Endothelial cell of umbilical vein (primary cell): ENCODE measurements around the gene KCTD13. TPM values are rescaled to one million over a fixed set of nuclear protein-coding genes. Genes with fewer than 3 reads are reported as not detected.

Experiments used
- BruUV-seq: library from RNA; stranded (reverse); fragments of 400-500 nt; replicated peaks from 2 replicates; lab custom pipeline; 2021; lab: Mats Ljungman, UMichigan
- CTCF ChIA-PET: fragments of 300-600, 350-600 bp; sonication (Branson Sonifier 250); formaldehyde crosslinking; loops from one replicate; lab custom pipeline; 2021; ENCODE audit warnings: antibody characterized with exemption, inconsistent platforms; lab: Charles Lee
- POLR2A ChIA-PET: fragments of 300-600, 350-600 bp; sonication (Branson Sonifier 250); formaldehyde crosslinking; loops from one replicate; lab custom pipeline; 2021; ENCODE audit warnings: antibody characterized with exemption, inconsistent platforms; lab: Charles Lee
- DNase-seq: peaks from one replicate; pipeline ENCODE4 v3.0.0-alpha.2; 2011; ENCODE audit warnings: low read depth, low spot score
- FAIRE-seq: peaks from 2 replicates; lab custom pipeline; 2011; peaks lifted over from hg19 to GRCh38; lab: Jason Lieb, UNC
- H2AFZ ChIP-seq: 2 replicates; pipeline ENCODE4 v1.6.0; 2012; ENCODE audit warnings: low read depth, low read length, control low read depth, inconsistent platforms
- H3K27ac ChIP-seq: 2 replicates; pipeline ENCODE4 v1.5.1; 2011; ENCODE audit warnings: low read depth, mild to moderate bottlenecking, control low read depth, low read length, moderate library complexity; ENCODE audit not compliant: insufficient read depth
- H3K27me3 ChIP-seq, 2 experiments: 2 replicates each; pipeline versions ENCODE4 v1.6.0 to v1.6.1; 2011; ENCODE audit warnings: low read length in 2 of 2, mixed read lengths in 1 of 2; ENCODE audit not compliant: control insufficient read depth in 2 of 2, insufficient read depth in 2 of 2
- H3K36me3 ChIP-seq, 2 experiments: 2 replicates in 1 of 2; 3 replicates in 1 of 2; pipeline ENCODE4 v1.5.1; 2011; ENCODE audit warnings: low read length in 2 of 2, mild to moderate bottlenecking in 1 of 2, moderate library complexity in 1 of 2; ENCODE audit not compliant: control insufficient read depth in 2 of 2, insufficient read depth in 2 of 2; ENCODE audit errors: extremely low read depth in 1 of 2
- H3K4me1 ChIP-seq: 3 replicates; pipeline ENCODE4 v1.5.1; 2011; ENCODE audit warnings: mild to moderate bottlenecking, low read length; ENCODE audit not compliant: control insufficient read depth, insufficient read depth; ENCODE audit errors: extremely low read depth
- H3K4me2 ChIP-seq: 2 replicates; pipeline ENCODE4 v1.6.1; 2011; ENCODE audit warnings: low read length, control low read depth, mixed read lengths; ENCODE audit not compliant: insufficient read depth
- H3K4me3 ChIP-seq, 3 experiments: fragments of 200-600 bp in 1 of 3; sonication (generic), shearing (Covaris generic) in 1 of 3; replicated peaks in 1 of 3; 2 replicates each; pipeline ENCODE4 v1.5.1; 2011 to 2016; ENCODE audit warnings: control low read depth in 3 of 3, low read length in 3 of 3, mild to moderate bottlenecking in 2 of 3, inconsistent platforms in 1 of 3, low read depth in 1 of 3, moderate library complexity in 1 of 3; ENCODE audit not compliant: insufficient read depth in 1 of 3
- H3K79me2 ChIP-seq: 2 replicates; pipeline ENCODE4 v1.6.0; 2012; ENCODE audit warnings: low read length, inconsistent platforms; ENCODE audit not compliant: control insufficient read depth, insufficient read depth
- H3K9ac ChIP-seq: replicated peaks from 2 replicates; pipeline ENCODE3; 2011; ENCODE audit warnings: low read length, control low read depth; ENCODE audit not compliant: insufficient read depth; ENCODE audit errors: extremely low read depth
- H3K9me1 ChIP-seq: replicated peaks from 3 replicates; pipeline ENCODE4 v1.6.0; 2011; ENCODE audit warnings: mild to moderate bottlenecking, low read length; ENCODE audit not compliant: control insufficient read depth, insufficient read depth; ENCODE audit errors: extremely low read depth
- H3K9me3 ChIP-seq: replicated peaks from 2 replicates; pipeline ENCODE4 v1.5.1; 2012; ENCODE audit warnings: low read length, inconsistent platforms; ENCODE audit not compliant: control insufficient read depth, insufficient read depth
- H4K20me1 ChIP-seq: replicated peaks from 2 replicates; pipeline ENCODE3; 2011; ENCODE audit warnings: mild to moderate bottlenecking, low read length; ENCODE audit not compliant: control insufficient read depth, insufficient read depth; ENCODE audit errors: extremely low read depth
- CTCF ChIP-seq, 2 donors: IDR thresholded peaks; 1 replicate in 1 of 2; 2 replicates in 1 of 2; pipeline ENCODE4 v1.5.1; 2011; ENCODE audit warnings: low read length in 2 of 2, mild to moderate bottlenecking in 2 of 2, moderate library complexity in 2 of 2, control low read depth in 1 of 2, inconsistent platforms in 1 of 2, low read depth in 1 of 2; ENCODE audit not compliant: insufficient read depth in 1 of 2; ENCODE audit errors: extremely low read depth in 1 of 2
- EZH2 ChIP-seq: IDR thresholded peaks from 2 replicates; pipeline ENCODE4 v1.6.1; 2012; ENCODE audit warnings: borderline replicate concordance, low read depth, mild to moderate bottlenecking, moderate library complexity, low read length, inconsistent platforms; ENCODE audit not compliant: severe bottlenecking
- FOS ChIP-seq: IDR thresholded peaks from 2 replicates; pipeline ENCODE4 v1.6.1; 2011; ENCODE audit warnings: mild to moderate bottlenecking, low read length, moderate library complexity, borderline replicate concordance; ENCODE audit not compliant: insufficient read depth
- GATA2 ChIP-seq: IDR thresholded peaks from 2 replicates; pipeline ENCODE4 v1.7.0; 2011; ENCODE audit warnings: low read depth, mild to moderate bottlenecking, moderate library complexity, mixed read lengths, low read length; ENCODE audit not compliant: insufficient read length, insufficient read depth
- JUN ChIP-seq: IDR thresholded peaks from 2 replicates; pipeline ENCODE4 v1.6.1; 2011; ENCODE audit warnings: borderline replicate concordance, low read depth; ENCODE audit not compliant: insufficient read length, insufficient read depth
- MAX ChIP-seq: IDR thresholded peaks from 2 replicates; pipeline ENCODE4 v1.6.1; 2011; ENCODE audit not compliant: insufficient read depth, insufficient read length
- MYC ChIP-seq: IDR thresholded peaks from one replicate; pipeline ENCODE4 v1.6.1; 2011; ENCODE audit warnings: mild to moderate bottlenecking, low read depth, low read length
- POLR2A ChIP-seq: IDR thresholded peaks from 2 replicates; pipeline ENCODE4 v1.6.1; 2012; ENCODE audit warnings: low read depth, mild to moderate bottlenecking, control low read depth, low read length
- POLR2AphosphoS5 ChIP-seq: IDR thresholded peaks from 2 replicates; pipeline ENCODE4 v1.6.1; 2012; ENCODE audit warnings: low read depth, mild to moderate bottlenecking, control low read depth, low read length, moderate library complexity; ENCODE audit not compliant: insufficient read depth
- dilution Hi-C: fragments of 300-500 bp; cut with MboI; formaldehyde crosslinking; loops from one replicate; pipeline ENCODE4 v1.15.0; 2019; ENCODE audit warnings: low sequenced_read_pairs; ENCODE audit not compliant: extremely low pct_ligation_motif_present
- intact Hi-C: fragments of 100-400 bp; cut with micrococcal nuclease; formaldehyde crosslinking; loops from one replicate; pipeline ENCODE4 v1.10.0; 2022
- polyA plus RNA-seq, 4 experiments: library from polyadenylated mRNA; depleted of rRNA in 3 of 4; stranded (reverse) in 3 of 4; unstranded in 1 of 4; fragments of >200 nt; gene quantifications; 2 replicates each; pipeline versions ENCODE4 v1.2.1 to v1.2.3, GENCODE V29; 2011 to 2012; ENCODE audit warnings: missing spikeins in 1 of 4
- total RNA-seq: library from RNA; stranded (reverse); gene quantifications from 2 replicates; pipeline ENCODE4 v1.2.3, GENCODE V29; 2021

The KCTD13 gene
- total and polyA plus RNA-seq, 2 donors (not counting 3 experiments of a cell fraction or from before 2014, with no cell fraction given) = 22.6 to 24.2 TPM

- TF ChIP-seq POLR2A (peak; percentile 51), GATA2 (peak; percentile 58), MYC (no peak), EZH2 (no peak), POLR2AphosphoS5 (peak; percentile 65), MAX (no peak), JUN (no peak), FOS (no peak), CTCF (IDR thresholded peaks at IDR 0.05; ENCODE audit: extremely low read depth in 1 of 2, insufficient read depth in 1 of 2, low read depth in 1 of 2, low read length in 2 of 2) (peak; percentile 53 to 85)
- DNase-seq (peak; percentile 96), FAIRE-seq (peak; percentile 99)
- TSS peak; percentile 38 for BruUV-seq
- H3K79me2 ChIP-seq = peaks cover 14% of the 10 kb centered on the region
- POLR2A ChIA-PET = no interaction called here
- H3K36me3 ChIP-seq = peaks cover 0 to 19% of the 10 kb centered on the region in 2 experiments
- H3K9me3 ChIP-seq = no peaks in the 10 kb centered on the region
- H3K27me3 ChIP-seq = no peaks in the 10 kb centered on the region
- no peaks in the 10 kb centered on the region for H4K20me1 ChIP-seq
- peak within 1 kb of the TSS; percentile 55 to 73 (median 64) for H3K4me3 ChIP-seq
- dilution Hi-C loops = no loop called here
- peak within 1 kb of the TSS; percentile 93 for H2AFZ ChIP-seq
- H3K4me1 ChIP-seq = peaks cover 7% of the 10 kb centered on the region
- peak within 1 kb of the TSS; percentile 91 for H3K4me2 ChIP-seq
- CTCF ChIA-PET = interaction anchor here (0.8 to 3.9 kb wide), 8 partner anchors 10 to 110 kb away, joined by 3 to 19 read pairs (median 4); partner anchors contain the start of genes ASPHD1, KIF22 and SEZ6L2
- no peaks in the 10 kb centered on the region for H3K9me1 ChIP-seq
- peak within 1 kb of the TSS; percentile 95 for H3K9ac ChIP-seq
- H3K27ac ChIP-seq = peak within 1 kb of the TSS; percentile 100
- intact Hi-C loops = loop anchor here (1.0 to 2.0 kb wide), 8 partner anchors 39 to 158 kb away; partner anchors contain the start of genes INO80E, KIF22, MVP and TAOK2
These were observed 63.0 kb downstream of the KCTD13 start, which contains the start of gene CDIPT for GRCh38 chr16:29862884-29863668. Gene CDIPT, minus strand, starts transcription at chr16:29863226. Its CDS starts 369 bp downstream, at chr16:29862857.
